ENCODE results near the gene ZNF701.
"Not testable (repeated sequence)": the region's sequence is repeated elsewhere in the genome, so short reads cannot be mapped to it uniquely, and the experiment has no call there.

The ZNF701 gene

GRCh38 chr19:52570000-52570861 is at the start of gene ZNF701:
Gene ZNF701, plus strand, starts transcription at chr19:52570287. Its CDS starts 3,861 bp downstream, at chr19:52574148.
- Mint-ChIP-seq H3K27me3 (no peaks in the 10 kb centered on the region), H3K4me3 (peak within 1 kb of the TSS; percentile 91 to 98), H3K9me3 (peaks cover 26 to 38% of the 10 kb centered on the region in 2 donors), H3K4me1 (peaks cover 41% of the 10 kb centered on the region), H3K27ac (peak within 1 kb of the TSS; percentile 98)
- peak; percentile 98 for ATAC-seq
- DNase-seq: peak; percentile 96

- ATAC-seq (no peak), DNase-seq (no peak)
- peaks cover 4% of the 10 kb centered on the region for H3K4me1 Mint-ChIP-seq
- H3K27me3 Mint-ChIP-seq: no peaks in the 10 kb centered on the region
- H3K4me3 Mint-ChIP-seq: no peak overlapping the region
- peaks cover 18 to 55% of the 10 kb centered on the region in 2 donors for H3K9me3 Mint-ChIP-seq
- peak overlapping the region in 1 of 2 donors; percentile 64 for H3K27ac Mint-ChIP-seq
These were observed 47.5 kb upstream of the ZNF701 start for GRCh38 chr19:52522551-52522950.

GRCh38 chr19:52524086-52524485 is 46.0 kb upstream of the ZNF701 start:
- no peak for ATAC-seq
- Mint-ChIP-seq H3K27me3 (no peaks in the 10 kb centered on the region), H3K4me1 (peaks cover 11% of the 10 kb centered on the region), H3K4me3 (no peak overlapping the region), H3K9me3 (peaks cover 24 to 41% of the 10 kb centered on the region in 2 donors), H3K27ac (no peak overlapping the region)
- no peak for DNase-seq

GRCh38 chr19:52527134-52527955 is 42.7 kb upstream of the ZNF701 start, which contains the start of gene ZNF808:
Gene ZNF808, plus strand, starts transcription at chr19:52527668. Its CDS starts 15,617 bp downstream, at chr19:52543285.
- H3K27me3 Mint-ChIP-seq: no peaks in the 10 kb centered on the region
- H3K27ac Mint-ChIP-seq: peak within 1 kb of the TSS; percentile 99
- peak; percentile 96 for ATAC-seq
- peaks cover 9 to 13% of the 10 kb centered on the region in 2 donors for H3K9me3 Mint-ChIP-seq
- peak within 1 kb of the TSS; percentile 98 to 99 for H3K4me3 Mint-ChIP-seq
- peaks cover 29% of the 10 kb centered on the region for H3K4me1 Mint-ChIP-seq
- DNase-seq: peak; percentile 86 to 91

GRCh38 chr19:52527956-52528351 is 42.1 kb upstream of the ZNF701 start:
- peak; percentile 12 for ATAC-seq
- H3K9me3 Mint-ChIP-seq: peaks cover 3 to 9% of the 10 kb centered on the region in 2 donors
- H3K27me3 Mint-ChIP-seq: no peaks in the 10 kb centered on the region
- no peak for DNase-seq
- peaks cover 29% of the 10 kb centered on the region for H3K4me1 Mint-ChIP-seq
- H3K4me3 Mint-ChIP-seq: peak overlapping the region; percentile 98 to 99
- peak overlapping the region; percentile 99 for H3K27ac Mint-ChIP-seq

- no peak overlapping the region for H3K27ac Mint-ChIP-seq
- H3K27me3 Mint-ChIP-seq: no peaks in the 10 kb centered on the region
- H3K4me3 Mint-ChIP-seq: no peak overlapping the region
- no peak for ATAC-seq
- peaks cover 0 to 6% of the 10 kb centered on the region in 2 donors for H3K9me3 Mint-ChIP-seq
- peaks cover 53% of the 10 kb centered on the region for H3K4me1 Mint-ChIP-seq
- DNase-seq: no peak
These were observed 37.6 kb upstream of the ZNF701 start for GRCh38 chr19:52532480-52532879.

GRCh38 chr19:52533901-52534300 is 36.2 kb upstream of the ZNF701 start:
- Mint-ChIP-seq H3K4me1 (peaks cover 44% of the 10 kb centered on the region), H3K27me3 (no peaks in the 10 kb centered on the region), H3K27ac (no peak overlapping the region), H3K9me3 (peaks cover 0 to 5% of the 10 kb centered on the region in 2 donors), H3K4me3 (no peak overlapping the region)
- DNase-seq: no peak
- no peak for ATAC-seq

- DNase-seq, H3K9me3 Mint-ChIP-seq, H3K27me3 Mint-ChIP-seq, H3K27ac Mint-ChIP-seq: not testable (repeated sequence)
- H3K4me3 Mint-ChIP-seq: peak overlapping the region; percentile 90 to 95
- H3K4me1 Mint-ChIP-seq: peaks cover 36% of the 10 kb centered on the region
- ATAC-seq: peak; percentile 2
These were observed 34.7 kb upstream of the ZNF701 start for GRCh38 chr19:52535385-52535770.

- Mint-ChIP-seq H3K4me1 (peaks cover 31% of the 10 kb centered on the region), H3K9me3 (peaks cover 0 to 5% of the 10 kb centered on the region in 2 donors), H3K27me3 (no peaks in the 10 kb centered on the region), H3K27ac (peak overlapping the region; percentile 74 to 92), H3K4me3 (peak overlapping the region; percentile 90 to 95)
- peak; percentile 97 for ATAC-seq
- DNase-seq: peak; percentile 82 to 87
These were observed 34.2 kb upstream of the ZNF701 start for GRCh38 chr19:52535771-52536447.

- H3K27me3 Mint-ChIP-seq: no peaks in the 10 kb centered on the region
- DNase-seq: peak; percentile 45 to 62
- peak; percentile 69 for ATAC-seq
- H3K4me1 Mint-ChIP-seq: peaks cover 33% of the 10 kb centered on the region
- H3K9me3 Mint-ChIP-seq: peaks cover 0 to 5% of the 10 kb centered on the region in 2 donors
- peak overlapping the region; percentile 90 to 95 for H3K4me3 Mint-ChIP-seq
- H3K27ac Mint-ChIP-seq: peak overlapping the region; percentile 74 to 92
These were observed 33.7 kb upstream of the ZNF701 start for GRCh38 chr19:52536448-52536800.

- H3K9me3 Mint-ChIP-seq: peaks cover 5 to 15% of the 10 kb centered on the region in 2 donors
- H3K4me1 Mint-ChIP-seq: peaks cover 51% of the 10 kb centered on the region
- DNase-seq, H3K27ac Mint-ChIP-seq, ATAC-seq, H3K27me3 Mint-ChIP-seq, H3K4me3 Mint-ChIP-seq: not testable (repeated sequence)
These were observed 31.3 kb upstream of the ZNF701 start for GRCh38 chr19:52538815-52539214.

- DNase-seq, H3K4me3 Mint-ChIP-seq, H3K27ac Mint-ChIP-seq, H3K27me3 Mint-ChIP-seq, ATAC-seq: not testable (repeated sequence)
- Mint-ChIP-seq H3K9me3 (peaks cover 5 to 21% of the 10 kb centered on the region in 2 donors), H3K4me1 (peaks cover 40% of the 10 kb centered on the region)
These were observed 28.9 kb upstream of the ZNF701 start for GRCh38 chr19:52541176-52541575.

- peaks cover 5 to 21% of the 10 kb centered on the region in 2 donors for H3K9me3 Mint-ChIP-seq
- peaks cover 36% of the 10 kb centered on the region for H3K4me1 Mint-ChIP-seq
- H3K4me3 Mint-ChIP-seq: no peak overlapping the region
- no peak for DNase-seq
- H3K27me3 Mint-ChIP-seq: no peaks in the 10 kb centered on the region
- peak overlapping the region in 1 of 2 donors; percentile 66 for H3K27ac Mint-ChIP-seq
- ATAC-seq: no peak
These were observed 28.5 kb upstream of the ZNF701 start for GRCh38 chr19:52541608-52542007.

GRCh38 chr19:52542541-52542940 is 27.5 kb upstream of the ZNF701 start:
- not testable (repeated sequence) for ATAC-seq

More at GRCh38 chr19:52542541-52542940, 27.5 kb upstream of the ZNF701 start:
- Mint-ChIP-seq H3K4me3 (peak overlapping the region; percentile 13 to 32), H3K9me3 (peaks cover 5 to 21% of the 10 kb centered on the region in 2 donors), H3K4me1 (peaks cover 26% of the 10 kb centered on the region)
- H3K27me3 Mint-ChIP-seq, DNase-seq, H3K27ac Mint-ChIP-seq: not testable (repeated sequence)

All from stimulated activated naive CD8-positive, alpha-beta T cell treated with anti-CD3 and anti-CD28 coated beads, Interleukin-15, amount 100 ng/mL, for 72 hours (primary cell).